Measurements from ENCODE around the gene AHSA1. TPM values are rescaled to one million over a fixed set of nuclear protein-coding genes. Genes with fewer than 3 reads are reported as not detected.
A peak's percentile ranks its signal among the peaks of the same experiment; 100 is the strongest.

AHSA1 gene
- total and polyA plus RNA-seq, 2 experiments from 2014 or later: 126 to 127 TPM

GRCh38 chr14:77498120-77498979 is 40.5 kb downstream of the AHSA1 start, which contains the start of gene ISM2:
Gene ISM2 (minus strand): TSS chr14:77498816. CDS start chr14:77498793, 23 bp downstream.
- H3K36me3 ChIP-seq (replicated peaks; ENCODE audit: insufficient read depth, low read depth): no peaks in the 10 kb centered on the region
- peaks cover 29% of the 10 kb centered on the region for H3K27me3 ChIP-seq

GRCh38 chr14:77498984-77499527 is 41.2 kb downstream of the AHSA1 start:
- no peaks in the 10 kb centered on the region for H3K4me1 ChIP-seq (ENCODE audit: insufficient read depth)
- peak overlapping the region; percentile 100 for H3K4me2 ChIP-seq
- peaks cover 29% of the 10 kb centered on the region for H3K27me3 ChIP-seq
- no peak overlapping the region for H3K27ac ChIP-seq
- H3K36me3 ChIP-seq (replicated peaks; ENCODE audit: insufficient read depth, low read depth): no peaks in the 10 kb centered on the region
- TF ChIP-seq EZH2 (IDR thresholded peaks at IDR 0.05; ENCODE audit: borderline replicate concordance) (peak; percentile 70), EZH2phosphoT487 (IDR thresholded peaks at IDR 0.05; ENCODE audit: low read depth, severe bottlenecking, unreplicated experiment) (no peak), CTCF (IDR thresholded peaks at IDR 0.05; ENCODE audit: poor library complexity) (no peak)
- peak overlapping the region; percentile 64 for H3K4me3 ChIP-seq
- H3K79me2 ChIP-seq: no peaks in the 10 kb centered on the region
- H3K9me3 ChIP-seq (ENCODE audit: low read depth): no peaks in the 10 kb centered on the region
- DNase-seq (ENCODE audit: low spot score): no peak
- peak overlapping the region; percentile 92 for H2AFZ ChIP-seq
- 10% methylated on average over 38 of the region's 53 CpGs for WGBS (ENCODE audit: low lambda C conversion rate, missing lambda C conversion rate)
- no peaks in the 10 kb centered on the region for H3K9me2 ChIP-seq (replicated peaks; ENCODE audit: insufficient read depth)
- no peaks in the 10 kb centered on the region for H4K20me1 ChIP-seq (ENCODE audit: insufficient read depth, poor library complexity, severe bottlenecking)

More at GRCh38 chr14:77498120-77498979, 40.5 kb downstream of the AHSA1 start, which contains the start of gene ISM2:
- 2% methylated on average over 63 of the region's 104 CpGs for WGBS (ENCODE audit: low lambda C conversion rate, missing lambda C conversion rate)
- no peaks in the 10 kb centered on the region for H3K9me2 ChIP-seq (replicated peaks; ENCODE audit: insufficient read depth)
- no peak for TF ChIP-seq EZH2phosphoT487 (IDR thresholded peaks at IDR 0.05; ENCODE audit: low read depth, severe bottlenecking, unreplicated experiment)
- no peak for TF ChIP-seq CTCF (IDR thresholded peaks at IDR 0.05; ENCODE audit: poor library complexity)
- peak; percentile 53 for TF ChIP-seq EZH2 (IDR thresholded peaks at IDR 0.05; ENCODE audit: borderline replicate concordance)
- no peak within 1 kb of the TSS for H3K27ac ChIP-seq
- H3K79me2 ChIP-seq: no peaks in the 10 kb centered on the region
- H2AFZ ChIP-seq: peak within 1 kb of the TSS; percentile 92
- H3K4me1 ChIP-seq (ENCODE audit: insufficient read depth): no peaks in the 10 kb centered on the region
- no peaks in the 10 kb centered on the region for H3K9me3 ChIP-seq (ENCODE audit: low read depth)
- H3K4me2 ChIP-seq: peak within 1 kb of the TSS; percentile 100
- H3K4me3 ChIP-seq: peak within 1 kb of the TSS; percentile 64
- no peaks in the 10 kb centered on the region for H4K20me1 ChIP-seq (ENCODE audit: insufficient read depth, poor library complexity, severe bottlenecking)
- peak; percentile 69 for DNase-seq (ENCODE audit: low spot score)

GRCh38 chr14:77502109-77502782 is 44.4 kb downstream of the AHSA1 start:
- 86% methylated on average over 11 of the region's 11 CpGs for WGBS (ENCODE audit: low lambda C conversion rate, missing lambda C conversion rate)
- Histone ChIP-seq H2AFZ (no peak overlapping the region), H3K27ac (no peak overlapping the region), H4K20me1 (ENCODE audit: insufficient read depth, poor library complexity, severe bottlenecking) (no peaks in the 10 kb centered on the region), H3K9me3 (ENCODE audit: low read depth) (no peaks in the 10 kb centered on the region), H3K36me3 (replicated peaks; ENCODE audit: insufficient read depth, low read depth) (no peaks in the 10 kb centered on the region), H3K4me1 (ENCODE audit: insufficient read depth) (no peaks in the 10 kb centered on the region), H3K27me3 (peaks cover 29% of the 10 kb centered on the region), H3K4me2 (no peak overlapping the region), H3K9me2 (replicated peaks; ENCODE audit: insufficient read depth) (no peaks in the 10 kb centered on the region), H3K79me2 (no peaks in the 10 kb centered on the region), H3K4me3 (no peak overlapping the region)
- DNase-seq (ENCODE audit: low spot score): no peak
- TF ChIP-seq EZH2 (IDR thresholded peaks at IDR 0.05; ENCODE audit: borderline replicate concordance): no peak
- no peak for TF ChIP-seq EZH2phosphoT487 (IDR thresholded peaks at IDR 0.05; ENCODE audit: low read depth, severe bottlenecking, unreplicated experiment)
- TF ChIP-seq CTCF (IDR thresholded peaks at IDR 0.05; ENCODE audit: poor library complexity): no peak
